Muscle of back (tissue), 13 donors: ENCODE results near the gene OR1I1. TPM values are rescaled to one million over a fixed set of nuclear protein-coding genes. Genes with fewer than 3 reads are reported as not detected.
A peak's percentile ranks its signal among the peaks of the same experiment; 100 is the strongest.
"Not testable (repeated sequence)": the region's sequence is repeated elsewhere in the genome, so short reads cannot be mapped to it uniquely, and the experiment has no call there.

Source experiments
- DNase-seq, 3 donors: peaks; one replicate each; pipeline versions ENCODE4 v3.0.0 to v3.0.0-alpha.2; 2013
- long read RNA-seq, 9 donors: transcript quantifications; one replicate each; lab custom pipeline, GENCODE V29; 2026
- polyA plus RNA-seq, 10 donors: library from polyadenylated mRNA; unstranded; fragments of 120-200 nt; gene quantifications; one replicate each; pipeline ENCODE4 v1.2.1, GENCODE V29; 2013; ENCODE audit not compliant: insufficient read length in 10 of 10

Gene OR1I1, protein sequence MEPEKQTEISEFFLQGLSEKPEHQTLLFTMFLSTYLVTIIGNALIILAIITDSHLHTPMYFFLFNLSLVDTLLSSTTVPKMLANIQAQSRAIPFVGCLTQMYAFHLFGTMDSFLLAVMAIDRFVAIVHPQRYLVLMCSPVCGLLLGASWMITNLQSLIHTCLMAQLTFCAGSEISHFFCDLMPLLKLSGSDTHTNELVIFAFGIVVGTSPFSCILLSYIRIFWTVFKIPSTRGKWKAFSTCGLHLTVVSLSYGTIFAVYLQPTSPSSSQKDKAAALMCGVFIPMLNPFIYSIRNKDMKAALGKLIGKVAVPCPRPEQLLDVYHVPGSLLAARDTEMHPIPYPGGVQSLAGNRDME
- polyA plus RNA-seq: under 1 TPM in 7 of 10 donors, not detected in 3; 0.04 to 0.08 (median 0.06) TPM
- long read RNA-seq, donor 1: 0 reads
- long read RNA-seq, donor 2: 0 reads
- long read RNA-seq, donor 3: 0 reads
- long read RNA-seq, donor 4: 0 reads
- long read RNA-seq, donor 5: 0 reads
- long read RNA-seq, donor 6: 0 reads
- long read RNA-seq, donor 7: 0 reads
- long read RNA-seq, donor 8, partial matches to known transcripts: 0 of 1 reads
- long read RNA-seq, donor 8, other reads (novel, unspliced or antisense): 0 of 1 reads
- long read RNA-seq, donor 9: 0 reads

- DNase-seq: no peak
Observed at GRCh38 chr19:15081911-15082310, at the start of gene OR1I1. Gene OR1I1, plus strand, starts transcription at chr19:15082211. Its CDS starts 4,855 bp downstream, at chr19:15087066.

DNA sequence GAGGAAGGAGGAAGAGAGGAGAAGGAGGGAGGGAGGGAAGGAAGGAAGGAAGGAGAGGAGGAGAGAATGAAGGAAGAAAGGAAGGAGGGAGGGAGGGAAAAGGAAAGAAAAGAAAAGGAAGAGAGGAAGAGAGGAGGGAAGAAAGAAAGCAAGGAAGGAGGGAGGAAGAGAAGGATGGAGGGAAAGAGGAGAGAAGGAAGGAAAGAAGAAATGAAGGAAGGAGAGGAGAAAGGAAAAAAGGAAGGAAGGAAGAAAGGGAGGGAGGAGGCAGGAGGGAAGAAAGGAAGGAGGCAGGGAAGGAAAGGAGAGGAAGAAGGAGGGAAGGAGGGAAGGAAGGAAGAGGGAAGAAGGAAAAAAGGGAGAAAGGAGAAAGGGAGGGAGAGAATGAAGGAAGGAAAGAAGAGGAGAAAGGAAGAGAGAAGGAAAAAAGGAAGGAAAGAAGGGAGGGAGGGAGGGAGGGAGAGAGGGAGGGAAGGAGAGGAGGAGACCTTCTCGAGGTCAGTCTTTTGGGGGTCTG lies 46.2 kb upstream of the OR1I1 start:
- no peak for DNase-seq

DNA sequence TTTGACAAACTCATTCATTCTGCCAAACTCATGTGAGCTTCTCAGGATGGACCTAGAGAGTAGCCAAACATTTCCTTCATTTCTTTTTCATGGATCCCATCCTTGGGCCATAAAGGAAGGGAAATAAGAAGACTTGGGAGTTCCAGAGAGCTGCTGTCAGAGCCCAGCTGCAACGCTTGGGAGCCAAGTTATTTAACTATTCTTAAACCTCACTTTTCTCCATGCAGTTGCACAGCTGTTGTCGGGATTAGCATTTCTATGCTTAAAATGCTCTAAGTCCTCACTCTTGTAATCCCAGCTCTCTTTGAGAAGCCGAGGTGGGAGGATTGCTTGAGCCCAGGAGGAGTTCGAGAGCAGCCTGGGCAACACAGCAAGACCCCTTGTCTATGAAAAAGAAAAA lies 44.4 kb upstream of the OR1I1 start:
- DNase-seq: peak; percentile 64 to 93 (median 77)

DNA sequence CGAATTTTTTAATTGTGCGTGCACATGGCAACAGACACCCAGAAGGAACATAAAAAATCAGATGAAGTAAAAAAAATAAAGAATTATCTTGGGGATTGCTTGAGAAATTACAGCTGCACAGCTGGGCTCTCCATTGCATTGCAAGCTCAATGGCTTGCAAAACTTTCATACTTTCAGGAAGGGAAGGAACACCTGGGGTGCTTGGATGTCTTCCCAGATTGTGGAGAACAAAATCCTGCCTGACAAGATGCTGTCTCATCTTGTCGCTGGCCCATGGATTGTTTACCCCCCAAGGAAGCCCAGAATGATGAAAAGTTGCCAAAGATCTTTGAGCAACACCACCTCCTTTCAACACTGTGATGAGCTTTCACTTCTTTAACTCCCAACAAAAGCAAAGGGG lies 43.7 kb upstream of the OR1I1 start:
- peak; percentile 75 to 95 (median 88) for DNase-seq

DNA sequence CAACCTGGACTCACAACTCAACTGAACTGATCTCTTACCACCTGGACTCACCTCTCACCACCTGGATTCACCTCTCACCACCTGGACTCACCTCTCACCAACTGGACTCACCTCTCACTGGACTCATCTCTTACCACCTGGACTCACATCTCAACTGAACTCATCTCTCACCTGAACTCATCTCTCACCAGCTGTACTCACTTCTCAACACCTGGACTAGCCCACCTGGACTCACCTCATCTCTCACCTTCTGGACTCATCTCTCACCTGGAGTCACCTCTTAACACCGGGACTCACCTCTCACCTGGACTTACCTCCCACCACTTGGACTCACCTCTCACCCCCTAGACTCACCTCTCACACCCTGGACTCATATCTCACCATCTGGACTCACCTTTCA lies 40.0 kb upstream of the OR1I1 start:
- no peak for DNase-seq

GRCh38 chr19:15042826-15043225 lies 39.2 kb upstream of the OR1I1 start:
- DNase-seq: no peak

DNA sequence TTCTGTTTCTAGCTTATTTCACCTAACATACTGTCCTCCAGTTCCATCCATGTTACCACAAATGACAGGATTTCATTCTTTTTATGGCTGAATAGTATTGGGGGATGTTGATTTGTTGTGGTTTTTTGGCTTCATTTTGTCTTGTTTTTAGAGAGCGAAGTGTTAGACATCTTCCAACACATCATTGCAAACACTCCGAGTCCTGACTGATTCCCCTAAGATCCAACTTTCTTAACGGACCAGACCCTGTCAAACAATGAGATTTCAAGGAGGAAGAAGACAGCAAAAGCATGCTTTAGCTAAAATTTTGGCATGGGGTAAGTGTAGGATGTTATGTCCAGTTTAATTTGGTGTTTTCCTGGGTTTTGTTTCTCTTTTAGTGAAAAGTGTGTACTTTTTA lies 36.5 kb upstream of the OR1I1 start:
- DNase-seq: peak in 2 of 3 donors; percentile 12 to 72

- no peak for DNase-seq
Observed at GRCh38 chr19:15047680-15048079, 34.3 kb upstream of the OR1I1 start.

DNA sequence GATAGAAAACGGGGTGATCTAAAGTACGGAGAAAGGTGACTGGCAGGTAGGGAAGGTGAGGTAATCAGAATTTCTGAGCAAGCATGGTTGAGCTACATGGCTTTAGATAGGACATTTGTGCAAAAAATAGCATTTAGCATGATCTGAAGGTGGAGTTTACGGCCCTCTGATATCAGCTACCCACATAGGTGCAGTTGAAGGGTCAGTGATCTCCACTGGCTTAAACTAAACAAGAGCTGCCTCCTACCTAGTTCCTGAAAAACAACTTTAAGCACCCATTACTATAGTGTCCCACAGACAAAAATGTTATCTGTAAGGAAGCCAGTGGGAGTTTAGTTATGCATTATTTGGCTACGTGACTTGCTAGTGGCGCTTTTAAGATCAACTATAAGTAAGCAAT lies 33.9 kb upstream of the OR1I1 start:
- DNase-seq: no peak

GRCh38 chr19:15048885-15049541 lies 33.0 kb upstream of the OR1I1 start, which contains the start of gene CASP14:
Gene CASP14, plus strand, starts transcription at chr19:15049480. Its CDS starts 2,772 bp downstream, at chr19:15052252.
- DNase-seq: no peak

DNA sequence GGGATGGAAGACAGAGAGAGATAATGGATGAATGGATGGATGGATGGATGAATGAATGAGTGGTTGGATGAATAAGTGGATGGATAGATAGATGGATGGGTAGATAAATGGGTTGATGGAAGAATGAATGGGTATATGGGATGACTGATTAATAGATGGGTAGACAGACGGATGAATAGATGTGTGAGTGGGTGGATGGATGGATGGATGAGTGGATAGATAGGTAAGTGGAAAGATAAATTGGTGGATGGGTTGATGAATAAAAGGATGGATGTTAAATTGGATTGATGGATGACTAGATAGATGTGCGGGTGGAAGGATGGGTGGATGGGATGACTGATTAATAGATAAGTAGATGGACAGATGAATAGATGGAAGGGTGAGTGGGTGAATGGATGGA lies 31.4 kb upstream of the OR1I1 start:
- no peak for DNase-seq

- DNase-seq: no peak
Observed at GRCh38 chr19:15062036-15062435, 20.0 kb upstream of the OR1I1 start.

- DNase-seq: not testable (repeated sequence)
Observed at GRCh38 chr19:15070386-15070785, 11.6 kb upstream of the OR1I1 start.

GRCh38 chr19:15072930-15073647 lies 8.9 kb upstream of the OR1I1 start:
- no peak for DNase-seq

- DNase-seq: no peak
Observed at GRCh38 chr19:15074371-15074770, 7.6 kb upstream of the OR1I1 start.

GRCh38 chr19:15075806-15076205 lies 6.2 kb upstream of the OR1I1 start:
- no peak for DNase-seq

DNA sequence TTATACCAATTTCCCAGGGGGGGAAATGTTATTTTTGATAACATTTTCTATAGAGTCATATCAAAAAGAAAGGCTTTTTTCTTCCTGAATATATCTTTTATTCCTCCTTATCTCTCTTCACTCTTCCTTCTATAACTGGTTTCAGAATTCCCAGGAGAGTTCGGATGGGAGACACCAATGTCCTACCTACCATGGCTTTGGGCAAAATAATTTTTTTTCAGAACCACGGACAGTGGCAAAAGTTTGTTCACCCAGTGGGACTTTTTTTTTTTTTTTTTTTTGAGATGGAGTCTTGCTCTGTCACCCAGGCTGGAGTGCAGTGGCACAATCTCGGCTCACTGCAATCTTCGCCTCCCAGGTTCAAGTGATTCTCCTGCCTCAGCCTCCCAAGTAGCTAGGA lies 2.0 kb upstream of the OR1I1 start:
- not testable (repeated sequence) for DNase-seq

DNA sequence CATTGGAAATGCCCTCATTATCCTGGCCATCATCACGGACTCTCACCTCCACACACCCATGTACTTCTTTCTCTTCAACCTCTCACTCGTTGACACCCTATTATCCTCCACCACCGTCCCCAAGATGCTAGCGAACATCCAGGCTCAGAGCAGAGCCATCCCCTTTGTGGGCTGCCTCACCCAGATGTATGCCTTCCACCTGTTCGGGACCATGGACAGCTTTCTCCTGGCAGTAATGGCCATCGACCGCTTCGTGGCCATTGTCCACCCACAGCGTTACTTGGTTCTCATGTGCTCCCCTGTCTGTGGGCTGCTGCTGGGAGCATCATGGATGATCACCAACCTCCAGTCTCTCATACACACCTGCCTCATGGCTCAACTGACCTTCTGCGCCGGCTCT lies 5.2 kb downstream of the OR1I1 start:
- no peak for DNase-seq

DNA sequence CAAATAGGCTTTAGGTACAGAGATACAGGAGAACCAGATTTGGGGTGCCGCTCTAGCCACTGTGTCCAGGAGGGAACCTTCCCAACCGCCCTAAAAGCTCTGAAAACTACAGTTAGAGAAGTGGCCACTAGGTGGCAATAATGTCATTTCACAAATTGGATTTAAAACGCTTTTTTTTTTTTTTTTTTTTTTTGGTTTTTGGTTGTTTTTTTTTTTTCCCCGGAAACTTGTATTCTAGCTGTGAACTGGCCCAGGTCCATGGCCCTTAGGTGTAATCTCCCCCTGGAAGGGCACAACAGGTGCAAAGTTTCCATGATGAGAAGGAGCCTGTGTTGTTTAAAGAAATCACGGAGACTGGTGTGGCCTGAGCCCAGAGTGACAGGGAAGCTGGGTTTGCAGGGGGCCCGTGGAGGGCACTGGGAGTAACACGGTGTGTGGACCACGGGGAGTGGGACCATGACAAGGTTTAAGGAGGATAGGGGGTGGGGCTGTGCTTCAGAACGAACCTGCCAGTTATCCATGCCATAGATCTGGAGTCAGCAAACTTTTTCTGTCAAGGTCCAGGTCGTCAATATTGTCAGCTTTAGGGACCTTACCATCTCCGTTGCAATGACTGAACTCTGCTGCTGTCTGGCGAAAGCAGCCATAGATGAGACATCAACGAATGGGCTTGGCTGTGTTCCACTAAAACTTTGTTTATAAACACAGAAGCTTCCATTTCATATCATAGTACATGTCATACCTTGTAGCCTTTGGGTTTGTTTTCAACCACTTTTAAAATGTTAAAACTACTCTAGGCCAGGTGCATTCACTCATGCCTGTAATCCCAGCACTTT lies 10.1 kb downstream of the OR1I1 start:
- peak; percentile 56 to 82 (median 74) for DNase-seq

DNA sequence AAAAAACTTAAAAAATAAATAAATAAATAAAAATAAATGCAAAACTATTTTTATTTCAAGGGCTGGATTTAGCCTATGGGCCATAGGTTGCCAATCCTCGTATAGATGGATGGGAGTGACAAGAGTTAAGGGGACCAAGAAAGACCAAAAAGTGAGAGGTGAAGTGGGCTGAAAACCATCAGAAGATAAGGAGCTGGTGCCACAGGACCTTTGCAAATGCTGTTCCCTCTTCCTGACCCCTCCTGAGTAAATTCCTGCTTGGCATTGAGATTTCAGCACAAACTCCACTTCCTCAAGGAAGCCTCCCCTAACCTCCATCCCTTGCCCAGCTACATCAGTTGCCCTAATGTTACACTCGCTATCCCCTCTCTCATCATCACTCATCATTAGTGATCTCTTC lies 11.0 kb downstream of the OR1I1 start:
- DNase-seq: no peak

- no peak for DNase-seq
Observed at GRCh38 chr19:15096223-15096622, 14.2 kb downstream of the OR1I1 start.
